Activated CD4-positive, CD25-positive, alpha-beta regulatory T cell treated with anti-CD3 and anti-CD28 coated beads, Interleukin-2, amount 50 U/mL, for 72 hours (primary cell): Measurements from ENCODE around the gene ERBB4.
"Not testable (repeated sequence)": the region's sequence is repeated elsewhere in the genome, so short reads cannot be mapped to it uniquely, and the experiment has no call there.

Source experiments
- DNase-seq: peaks from one replicate; pipeline ENCODE4 v3.0.0; 2021

ERBB4 gene

DNA sequence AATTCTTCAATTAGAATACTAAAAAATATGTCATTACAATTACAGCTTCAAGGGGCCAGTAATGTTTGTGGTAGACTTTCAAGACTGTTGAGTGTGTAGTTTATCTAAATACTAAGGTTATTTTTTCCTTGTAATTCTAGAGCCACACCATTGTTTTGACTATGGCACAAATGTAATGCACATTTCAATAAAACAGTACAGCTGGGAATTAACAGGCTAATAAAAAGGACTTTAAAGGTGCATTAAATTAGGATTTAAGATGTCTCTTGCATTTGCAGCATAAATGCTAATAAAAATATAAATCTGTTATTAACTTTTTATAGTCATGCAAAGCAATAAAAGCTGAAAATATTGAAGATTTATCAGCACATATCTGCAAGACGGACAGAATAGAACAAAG, 344.8 kb downstream of the ERBB4 start:
- no peak for DNase-seq

GRCh38 chr2:212193056-212193455, 345.5 kb downstream of the ERBB4 start:
- no peak for DNase-seq

DNA sequence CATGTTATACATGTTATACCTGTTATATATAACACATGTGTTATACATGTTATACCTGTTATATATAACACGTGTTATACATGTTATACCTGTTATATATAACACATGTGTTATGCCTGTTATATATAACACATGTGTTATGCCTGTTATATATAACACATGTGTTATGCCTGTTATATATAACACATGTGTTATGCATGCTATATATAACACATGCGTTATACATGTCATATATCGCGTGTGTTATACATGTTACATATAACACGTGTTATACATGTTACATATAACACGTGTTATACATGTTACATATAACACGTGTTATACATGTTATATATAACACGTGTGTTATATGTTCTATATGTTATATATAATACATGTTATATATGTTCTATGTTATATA, 347.2 kb downstream of the ERBB4 start:
- DNase-seq = not testable (repeated sequence)

- no peak for DNase-seq
These were observed 352.4 kb downstream of the ERBB4 start for GRCh38 chr2:212186166-212186565.

GRCh38 chr2:212181646-212182045, 357.0 kb downstream of the ERBB4 start:
- DNase-seq = no peak

- no peak for DNase-seq
These were observed 358.1 kb downstream of the ERBB4 start for GRCh38 chr2:212180408-212181083.

GRCh38 chr2:212177724-212178123, 360.9 kb downstream of the ERBB4 start:
- no peak for DNase-seq

- no peak for DNase-seq
These were observed 362.5 kb downstream of the ERBB4 start for GRCh38 chr2:212176151-212176550.

DNA sequence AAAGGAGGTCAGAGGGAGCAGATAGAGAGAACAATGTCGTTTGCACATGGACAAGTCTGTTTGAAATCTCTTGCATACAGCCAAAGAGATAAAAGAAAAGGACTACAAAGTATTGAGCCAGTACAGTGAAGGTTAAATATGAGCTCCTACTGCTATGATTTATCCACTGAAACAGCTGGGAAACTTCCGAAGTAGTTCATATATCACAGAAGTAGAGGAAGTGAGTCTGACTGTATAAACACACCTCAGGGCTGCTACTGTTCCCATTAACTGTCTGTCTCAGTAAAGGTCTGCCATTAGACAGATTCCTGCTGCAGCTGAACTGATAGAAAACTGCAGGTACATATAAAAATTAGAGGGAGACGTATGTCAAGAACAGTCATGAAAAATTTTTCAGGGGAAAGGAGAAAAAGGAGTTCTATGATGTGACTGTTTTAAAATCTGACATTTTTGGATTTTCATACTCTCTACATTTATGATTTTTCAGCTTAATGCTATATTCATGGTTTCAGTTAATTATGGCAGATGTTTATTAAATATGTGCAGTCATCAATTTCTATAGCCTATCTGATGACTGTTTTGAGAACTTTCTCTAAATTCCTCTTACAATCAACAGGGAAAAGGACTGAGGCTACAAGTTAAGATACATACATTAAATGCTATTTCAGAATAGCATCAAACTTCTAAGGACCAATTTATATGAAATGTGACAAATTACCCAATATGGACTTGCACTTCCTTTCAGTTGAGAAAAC, 364.7 kb downstream of the ERBB4 start:
- DNase-seq = no peak

DNA sequence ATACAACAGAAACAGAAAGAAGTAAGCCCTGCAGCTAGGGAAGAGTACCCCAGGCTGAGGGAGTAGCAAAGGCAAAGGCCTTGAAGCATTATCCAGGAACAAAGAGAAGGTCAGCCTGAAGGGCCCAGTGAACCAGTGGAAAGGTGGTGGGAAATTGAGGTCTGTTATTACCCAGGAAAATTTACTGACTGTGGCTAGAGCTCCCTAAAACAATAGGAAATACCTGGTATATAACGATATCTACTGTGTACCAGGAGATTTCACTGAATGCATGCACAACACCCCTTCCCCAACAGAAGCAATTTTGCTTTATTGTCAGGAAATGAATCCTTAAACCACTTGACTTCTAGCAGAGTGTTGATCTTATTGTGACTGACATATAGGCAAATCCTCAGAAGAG, 365.3 kb downstream of the ERBB4 start:
- no peak for DNase-seq

DNA sequence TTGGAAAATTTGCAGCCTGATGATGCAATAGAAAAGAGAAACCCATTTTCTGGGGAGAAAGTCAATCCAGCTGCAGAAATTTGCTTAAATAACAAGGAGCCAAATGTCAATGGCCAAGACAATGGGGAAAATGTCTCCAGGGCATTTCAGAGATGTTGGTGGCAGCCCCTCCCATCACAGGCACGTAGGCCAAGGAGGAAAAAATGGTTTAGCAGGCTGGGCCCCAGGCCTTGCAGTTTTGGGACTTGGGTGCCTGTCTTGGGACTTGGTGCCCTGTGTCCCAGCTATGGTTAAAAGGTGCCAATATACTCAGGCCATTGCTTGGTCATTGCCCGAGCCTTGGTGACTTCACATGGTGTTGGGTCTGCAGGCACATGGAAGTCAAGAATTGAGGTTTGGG, 368.2 kb downstream of the ERBB4 start:
- DNase-seq = no peak

- no peak for DNase-seq
These were observed 380.5 kb downstream of the ERBB4 start for GRCh38 chr2:212158081-212158480.

DNA sequence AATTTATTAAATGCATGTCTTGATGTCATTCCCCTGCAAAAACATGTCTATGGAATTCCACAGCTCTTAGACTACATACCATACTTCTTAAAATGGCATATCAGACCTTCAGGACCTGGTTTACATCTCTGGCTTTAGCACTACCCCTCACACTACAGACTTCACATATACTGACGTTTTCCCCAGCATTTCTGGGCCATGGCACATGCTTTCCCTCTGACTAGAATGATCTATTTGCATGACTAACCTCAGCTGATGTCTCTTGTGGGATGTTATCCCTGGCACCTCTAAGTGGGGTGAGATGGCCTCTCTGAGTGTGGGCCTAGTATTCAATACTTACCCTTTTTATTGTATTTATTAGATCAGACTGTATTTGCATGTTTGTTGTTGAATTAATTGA, 381.6 kb downstream of the ERBB4 start:
- DNase-seq = no peak

GRCh38 chr2:212156088-212156487, 382.5 kb downstream of the ERBB4 start:
- DNase-seq = no peak

- DNase-seq = no peak
These were observed 384.1 kb downstream of the ERBB4 start for GRCh38 chr2:212154477-212154878.

DNA sequence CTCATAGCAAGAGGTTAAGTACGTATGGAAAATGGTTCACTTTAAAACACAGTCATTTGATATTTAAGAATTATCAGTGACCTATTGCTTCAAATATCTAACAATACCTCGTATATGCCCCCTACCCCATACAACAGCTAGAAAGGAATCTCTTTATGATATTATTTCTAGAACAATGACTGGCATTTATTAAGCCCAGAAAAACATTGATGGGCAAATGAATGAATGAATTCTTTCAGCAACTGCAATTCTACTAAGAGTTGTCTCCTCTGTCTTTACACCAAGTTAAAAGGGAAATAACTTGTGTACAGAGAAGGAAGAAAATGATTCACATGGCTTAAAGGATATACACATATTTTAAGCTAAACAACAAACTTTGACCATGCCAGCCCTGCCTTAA, 384.7 kb downstream of the ERBB4 start:
- no peak for DNase-seq

- no peak for DNase-seq
These were observed 390.6 kb downstream of the ERBB4 start for GRCh38 chr2:212147921-212148513.

DNA sequence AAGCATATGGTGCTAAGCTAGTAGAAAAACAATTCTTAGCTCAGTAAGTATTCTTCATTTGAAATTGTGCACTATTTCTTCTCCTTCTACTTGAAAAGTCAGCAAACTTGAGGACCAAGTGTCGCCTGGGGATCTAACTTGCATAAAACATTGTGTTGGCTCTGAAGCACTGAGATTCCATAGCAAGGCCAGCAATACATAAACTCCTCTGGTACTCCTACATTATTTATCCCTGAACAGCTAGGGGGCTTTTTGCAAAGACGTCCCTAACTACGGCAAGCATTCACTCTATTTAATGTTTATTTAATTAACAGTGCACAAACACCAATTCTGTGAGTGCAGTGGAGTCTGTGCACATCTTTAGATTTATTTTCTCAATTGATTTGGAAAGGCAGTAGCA, 392.2 kb downstream of the ERBB4 start:
- DNase-seq = no peak

GRCh38 chr2:212145121-212145520, 393.5 kb downstream of the ERBB4 start:
- DNase-seq = no peak

DNA sequence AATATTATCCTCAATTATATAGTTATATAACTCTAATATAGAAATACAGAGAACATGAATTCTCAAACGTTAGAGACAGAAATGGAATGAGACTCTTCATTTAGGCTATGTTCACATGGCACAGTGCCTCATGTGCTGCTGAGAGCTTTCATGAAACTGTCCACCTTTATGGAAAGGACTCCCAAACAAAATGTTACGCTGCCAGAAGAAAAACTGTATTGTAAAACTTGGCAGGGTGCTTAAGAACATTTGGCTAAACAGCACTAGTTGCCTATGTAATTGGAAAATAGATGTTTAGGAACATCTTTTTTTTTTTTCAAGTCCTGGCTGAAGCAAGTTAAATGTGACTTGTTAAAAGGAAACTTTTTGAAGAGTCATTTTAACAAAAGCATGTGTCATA, 396.0 kb downstream of the ERBB4 start:
- no peak for DNase-seq

GRCh38 chr2:212141499-212141898, 397.1 kb downstream of the ERBB4 start:
- no peak for DNase-seq

DNA sequence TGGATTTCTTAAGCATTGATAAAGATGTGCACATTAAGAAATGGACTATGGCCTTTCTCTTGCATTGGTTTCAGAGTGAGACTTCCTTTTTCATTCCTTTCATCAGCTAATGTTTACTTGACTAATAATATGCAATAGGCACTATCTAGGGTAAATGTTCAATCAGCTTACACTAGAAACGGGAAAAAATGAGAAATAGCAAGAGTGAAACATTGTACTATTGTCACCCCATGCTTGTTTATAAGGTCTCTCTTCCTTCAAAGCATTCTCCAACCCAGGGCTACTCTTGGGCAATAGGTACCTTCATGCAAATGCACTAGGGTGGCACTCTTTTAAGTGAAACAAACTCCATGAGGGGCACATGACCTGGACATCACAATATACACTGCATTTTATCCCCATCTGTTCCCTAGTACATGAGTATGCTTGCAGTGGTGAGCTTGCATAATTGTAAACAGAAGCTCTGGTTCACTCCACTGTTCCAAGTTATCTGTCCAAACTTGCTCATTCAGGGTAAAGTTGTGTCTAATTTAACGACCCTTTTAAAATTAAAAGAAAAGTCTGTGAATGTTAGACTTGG, 402.3 kb downstream of the ERBB4 start:
- DNase-seq = no peak

GRCh38 chr2:212135739-212136138, 402.9 kb downstream of the ERBB4 start:
- no peak for DNase-seq

GRCh38 chr2:212133337-212133736, 405.3 kb downstream of the ERBB4 start:
- DNase-seq = no peak
